ENCODE measurements around the gene PLXNA2.
A peak's percentile ranks its signal among the peaks of the same experiment; 100 is the strongest.

PLXNA2 gene

GRCh38 chr1:208239473-208240381 lies 4.5 kb downstream of the PLXNA2 start:
- no peak for DNase-seq (ENCODE audit: low spot score)

- DNase-seq (ENCODE audit: low spot score), result peak; percentile 52
These were observed 5.3 kb downstream of the PLXNA2 start for GRCh38 chr1:208238710-208239472.

- no peak for DNase-seq (ENCODE audit: low spot score)
These were observed 6.9 kb downstream of the PLXNA2 start for GRCh38 chr1:208237241-208237640.

- no peak for DNase-seq (ENCODE audit: low spot score)
These were observed 8.0 kb downstream of the PLXNA2 start for GRCh38 chr1:208235982-208236761.

DNA sequence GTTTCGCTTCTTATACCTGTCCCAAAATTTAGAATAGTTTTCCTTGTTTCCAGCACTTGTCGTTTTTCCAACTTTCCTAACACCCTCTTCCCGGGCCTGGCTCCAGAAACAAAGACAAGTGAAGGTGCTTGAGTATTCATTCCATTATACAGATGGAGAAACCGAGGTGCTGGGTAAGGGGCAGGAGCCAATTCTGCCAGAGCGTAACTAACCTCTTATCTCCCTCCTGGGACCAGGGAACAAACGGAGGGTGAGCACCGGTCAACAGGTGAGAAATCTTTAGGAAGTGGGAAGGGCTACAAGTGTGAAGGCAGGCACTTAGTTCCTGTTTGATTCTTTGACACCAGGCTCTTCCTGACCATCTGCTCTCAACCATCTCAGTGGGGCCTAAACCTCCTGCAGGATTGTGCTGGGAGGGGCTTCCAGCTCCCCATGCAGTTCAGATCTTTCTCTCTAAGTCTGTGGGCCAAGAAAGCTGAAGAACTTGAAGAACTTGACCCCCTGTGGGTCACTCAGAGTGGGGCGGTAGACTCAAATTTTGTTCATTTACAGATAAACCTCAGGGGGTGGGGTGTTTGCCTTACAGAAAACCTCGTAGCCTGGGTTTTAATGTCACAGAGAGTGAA lies 8.7 kb downstream of the PLXNA2 start:
- no peak for DNase-seq (ENCODE audit: low spot score)

DNA sequence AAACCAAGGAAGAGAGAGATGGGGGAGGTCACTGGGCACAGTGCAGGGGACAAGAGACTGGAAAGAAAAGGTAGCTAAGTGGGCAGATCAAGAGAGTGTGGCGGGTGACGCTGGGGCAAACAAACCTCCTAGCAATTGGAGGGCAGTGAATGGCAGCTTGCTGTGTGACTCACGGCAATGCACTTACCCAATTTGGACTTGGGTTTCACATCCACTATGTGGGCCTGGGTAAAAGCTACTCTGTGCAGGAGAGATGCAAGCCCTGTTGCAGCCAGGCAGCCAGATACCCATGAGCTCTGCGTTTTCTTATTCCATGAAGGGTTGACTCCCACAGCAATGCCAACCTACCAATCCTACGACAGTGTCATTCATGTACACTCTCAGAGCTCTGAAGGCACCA lies 9.5 kb downstream of the PLXNA2 start:
- no peak for DNase-seq (ENCODE audit: low spot score)

- no peak for DNase-seq (ENCODE audit: low spot score)
These were observed 10.2 kb downstream of the PLXNA2 start for GRCh38 chr1:208233978-208234377.

- DNase-seq (ENCODE audit: low spot score), result no peak
These were observed 10.6 kb downstream of the PLXNA2 start for GRCh38 chr1:208233546-208233945.

DNA sequence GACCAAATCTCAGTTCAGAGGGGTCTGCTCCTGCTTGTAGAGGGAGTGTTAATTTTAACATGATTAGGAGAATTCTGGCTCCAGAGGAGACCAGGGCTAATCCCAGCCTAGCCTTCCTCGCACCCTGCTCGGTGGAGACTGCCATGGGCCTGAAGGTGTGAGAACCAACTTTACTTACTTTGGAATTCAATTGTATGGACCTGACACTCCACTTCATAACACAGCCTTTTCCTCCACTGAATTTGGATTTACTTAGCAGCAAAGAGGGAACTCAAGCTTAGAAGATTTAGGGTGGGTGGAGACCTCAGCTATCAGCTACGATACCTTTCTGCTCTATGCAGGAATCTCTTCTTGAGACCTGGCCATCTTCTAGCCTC lies 11.5 kb downstream of the PLXNA2 start:
- no peak for DNase-seq (ENCODE audit: low spot score)

GRCh38 chr1:208231881-208232661 lies 12.1 kb downstream of the PLXNA2 start:
- no peak for DNase-seq (ENCODE audit: low spot score)

DNA sequence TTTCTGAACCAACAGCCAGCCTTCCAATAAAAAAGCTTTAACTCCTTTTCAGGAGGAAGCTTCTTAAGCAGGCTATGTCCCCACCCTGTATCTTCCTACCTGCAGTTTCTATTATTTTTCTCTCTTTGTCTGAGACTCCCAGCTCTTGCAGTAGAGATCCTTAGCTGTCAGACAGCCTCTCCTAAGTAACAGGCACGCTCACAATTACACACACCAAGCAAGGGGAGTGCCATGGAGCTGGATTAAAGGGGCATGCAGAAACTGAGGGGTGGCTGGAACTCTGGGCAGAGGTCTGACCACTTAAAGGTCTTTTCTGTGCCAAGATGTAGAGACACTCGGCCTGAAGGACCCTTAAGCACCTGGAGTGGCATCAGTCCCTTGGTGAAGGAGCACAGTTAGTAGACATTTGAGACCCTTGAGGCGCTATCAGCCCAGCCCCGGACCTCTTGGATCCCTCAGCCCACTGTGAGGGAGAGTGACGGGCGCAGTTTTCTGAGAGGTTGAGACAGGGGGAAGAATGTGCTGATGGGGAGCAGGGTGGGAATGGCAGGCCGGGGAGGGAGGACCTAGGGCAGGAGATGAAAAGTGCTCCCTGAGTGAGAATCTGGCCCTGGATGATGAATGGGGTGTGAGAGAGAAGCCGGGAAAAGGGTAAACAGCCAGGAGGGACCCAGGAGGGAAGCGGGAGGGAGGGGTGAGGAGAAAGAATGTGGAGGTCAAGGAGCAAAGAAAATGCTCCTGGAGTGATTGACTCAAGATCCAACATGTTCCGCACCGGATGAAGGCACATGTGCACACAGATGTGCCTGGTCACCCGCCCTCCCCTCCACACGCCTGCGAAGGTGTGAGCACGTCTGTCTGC lies 13.3 kb downstream of the PLXNA2 start:
- DNase-seq (ENCODE audit: low spot score), result no peak

GRCh38 chr1:208228550-208228949 lies 15.6 kb downstream of the PLXNA2 start:
- no peak for DNase-seq (ENCODE audit: low spot score)

DNA sequence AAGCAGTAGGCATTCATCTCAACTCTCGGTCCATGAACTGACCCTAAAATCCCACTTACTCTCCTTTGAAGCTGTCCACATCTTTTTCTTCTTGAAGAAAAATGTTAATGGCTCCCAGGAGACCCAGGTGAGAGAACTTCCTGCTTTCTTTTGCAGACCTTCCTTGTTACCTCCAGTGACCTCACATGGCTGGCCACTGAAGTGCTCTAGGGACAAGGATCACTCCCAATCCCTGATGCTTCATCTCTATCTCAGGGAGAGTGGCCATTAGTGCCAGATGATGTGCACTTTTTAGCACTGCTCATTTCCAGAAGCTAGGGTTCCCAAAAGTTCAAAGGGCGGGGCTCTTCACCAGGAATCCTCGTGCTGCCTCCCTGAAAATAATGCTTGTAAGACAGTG lies 16.2 kb downstream of the PLXNA2 start:
- DNase-seq (ENCODE audit: low spot score), result no peak

- DNase-seq (ENCODE audit: low spot score), result no peak
These were observed 16.8 kb downstream of the PLXNA2 start for GRCh38 chr1:208227366-208227765.

- DNase-seq (ENCODE audit: low spot score), result no peak
These were observed 17.9 kb downstream of the PLXNA2 start for GRCh38 chr1:208225954-208226937.

DNA sequence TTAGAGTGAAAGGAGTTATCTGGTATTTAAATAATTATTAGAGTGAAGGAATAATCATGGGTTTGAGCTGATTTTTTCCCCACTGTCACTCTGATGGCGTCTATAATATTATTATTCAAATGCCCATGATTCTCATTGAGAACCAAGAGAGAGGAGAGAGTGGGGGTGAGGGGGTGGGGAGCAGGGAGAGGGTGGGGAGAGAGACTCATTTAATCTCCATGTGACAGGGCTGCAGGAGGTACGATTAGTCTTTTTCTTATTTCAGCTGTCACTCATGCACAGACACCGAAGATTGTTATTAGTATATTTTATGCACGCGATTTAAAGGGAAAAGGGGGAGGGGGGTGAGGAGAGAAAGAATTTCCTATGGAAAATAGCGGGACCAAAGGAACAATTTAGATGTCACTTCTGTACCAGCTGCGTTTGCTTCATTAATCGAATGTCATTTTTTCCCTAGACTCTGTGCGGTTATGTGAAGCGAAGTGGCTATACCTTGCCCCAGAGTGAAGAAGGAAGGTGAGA lies 19.9 kb downstream of the PLXNA2 start:
- DNase-seq (ENCODE audit: low spot score), result no peak

DNA sequence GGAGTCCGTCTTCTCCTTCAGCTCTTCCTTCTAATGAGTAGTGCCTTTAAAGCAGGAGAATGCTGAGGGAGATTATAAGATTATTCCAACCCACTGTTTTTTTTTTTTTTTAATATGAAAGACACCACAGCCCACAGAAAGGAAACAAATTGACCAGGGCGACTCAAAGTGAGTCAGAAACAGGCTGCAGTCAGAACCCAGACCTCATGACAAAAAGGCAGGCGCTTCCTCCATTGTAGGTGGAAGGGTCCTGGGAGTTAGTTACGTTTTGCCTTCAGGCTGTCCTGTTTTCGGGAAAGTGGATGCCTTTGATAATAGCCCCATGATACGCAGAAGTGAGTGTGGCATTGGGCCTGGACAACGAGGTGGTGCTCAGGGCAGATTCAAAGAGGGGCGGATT lies 21.0 kb downstream of the PLXNA2 start:
- no peak for DNase-seq (ENCODE audit: low spot score)

DNA sequence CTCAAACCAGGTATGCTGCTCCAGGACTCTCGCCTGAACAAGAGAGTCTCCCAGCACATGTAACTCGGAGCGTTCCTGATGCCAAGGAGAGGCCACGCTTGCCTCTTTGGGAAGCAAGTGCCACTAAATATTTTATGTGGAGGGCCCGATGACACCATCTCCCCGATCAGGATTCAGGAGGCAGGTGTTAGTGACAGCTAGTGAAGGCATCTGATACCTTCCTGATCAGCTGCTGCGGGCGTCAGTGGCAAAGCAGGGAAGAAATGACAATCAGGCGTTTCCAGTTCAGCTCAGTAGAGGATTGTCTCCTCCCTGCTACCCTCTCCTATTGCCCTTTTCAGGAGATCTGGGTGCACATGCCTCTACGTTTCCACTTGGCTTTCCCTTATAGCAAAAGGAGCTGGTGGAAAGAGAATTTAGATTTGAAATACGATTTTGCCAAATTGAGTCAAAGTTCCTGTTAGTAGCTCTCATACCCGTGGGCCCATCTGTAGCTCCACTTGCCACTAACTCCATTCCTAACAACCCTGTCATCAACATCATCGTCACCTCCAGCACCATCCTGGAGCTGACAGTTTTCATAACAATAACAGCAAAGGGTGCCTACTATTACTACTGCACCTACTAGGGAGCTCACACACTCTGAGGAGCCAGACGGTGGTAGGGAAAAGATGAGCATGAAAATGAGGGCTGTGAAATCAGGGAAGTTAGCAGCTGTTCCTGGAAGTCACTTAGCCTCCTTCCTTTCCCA lies 21.6 kb downstream of the PLXNA2 start:
- no peak for DNase-seq (ENCODE audit: low spot score)

Measured in D341Med (cell line).